GM19240 (cell line): ENCODE data around the gene DLG2.
"Not testable (repeated sequence)": the region's sequence is repeated elsewhere in the genome, so short reads cannot be mapped to it uniquely, and the experiment has no call there.

Experiments
- DNase-seq: peaks from one replicate; pipeline ENCODE4 v3.0.0; 2011; ENCODE audit warnings: low spot score; ENCODE audit not compliant: insufficient read length

Gene DLG2

DNA sequence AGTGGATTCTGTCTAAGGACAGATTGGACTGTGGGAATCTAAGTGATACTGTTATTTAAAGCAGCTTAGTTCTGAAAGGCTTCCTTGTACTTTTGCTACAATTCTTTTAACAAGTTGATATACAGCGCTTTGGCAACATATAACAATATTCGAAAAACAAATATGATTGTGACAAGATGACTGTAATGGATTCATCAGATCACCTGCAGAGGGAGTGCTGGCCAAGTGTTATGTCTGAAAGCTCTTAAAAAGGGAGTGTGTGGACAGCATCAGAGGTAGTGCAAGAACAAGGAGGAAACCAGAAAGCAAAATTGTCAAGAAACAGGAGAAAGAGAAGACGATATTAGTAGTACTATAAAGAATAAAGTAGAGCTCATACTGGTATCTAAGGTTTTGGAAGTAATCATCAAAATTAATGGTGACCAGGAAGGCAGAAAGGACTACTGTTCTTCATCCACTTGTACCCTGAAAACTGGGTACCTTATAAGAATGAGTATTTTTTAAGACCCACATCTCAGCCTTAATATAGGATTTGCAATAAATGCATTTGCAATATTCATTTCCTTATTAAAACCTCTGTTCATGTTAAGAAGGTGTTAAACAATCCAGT is 1229.0 kb downstream of the DLG2 start:
- no peak for DNase-seq

- DNase-seq = no peak
Observed at GRCh38 chr11:84396521-84396920, 1230.6 kb downstream of the DLG2 start.

DNA sequence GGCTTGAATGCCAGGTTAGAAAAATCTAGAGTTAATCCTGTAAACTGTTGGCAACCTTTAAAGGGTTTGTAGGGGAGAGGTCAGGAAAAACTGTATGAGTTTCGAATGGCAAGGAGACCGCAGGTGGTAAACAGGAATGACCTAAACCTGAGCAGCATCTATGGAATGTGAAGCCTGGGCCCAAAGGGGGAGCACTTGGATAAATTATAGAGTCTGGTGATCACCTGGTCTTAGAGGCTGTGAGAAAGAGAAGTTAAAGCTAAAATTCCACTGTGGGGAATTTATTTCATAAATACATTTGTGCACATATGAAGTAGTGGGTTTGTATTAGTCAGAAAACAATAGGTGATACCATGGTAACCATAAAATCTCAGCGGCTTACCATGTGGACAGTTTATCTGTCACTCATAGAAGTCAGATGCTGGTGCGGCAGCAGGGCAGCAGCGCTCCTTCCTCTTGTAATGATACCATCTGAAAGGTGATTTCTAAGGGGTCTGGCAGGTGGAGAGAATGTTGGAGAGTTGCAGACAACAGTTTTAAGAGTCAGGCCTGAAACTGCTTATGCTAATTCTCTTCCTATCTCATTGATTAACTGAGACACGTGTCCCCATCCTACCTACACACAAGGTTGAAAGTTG is 1236.6 kb downstream of the DLG2 start:
- no peak for DNase-seq

DNA sequence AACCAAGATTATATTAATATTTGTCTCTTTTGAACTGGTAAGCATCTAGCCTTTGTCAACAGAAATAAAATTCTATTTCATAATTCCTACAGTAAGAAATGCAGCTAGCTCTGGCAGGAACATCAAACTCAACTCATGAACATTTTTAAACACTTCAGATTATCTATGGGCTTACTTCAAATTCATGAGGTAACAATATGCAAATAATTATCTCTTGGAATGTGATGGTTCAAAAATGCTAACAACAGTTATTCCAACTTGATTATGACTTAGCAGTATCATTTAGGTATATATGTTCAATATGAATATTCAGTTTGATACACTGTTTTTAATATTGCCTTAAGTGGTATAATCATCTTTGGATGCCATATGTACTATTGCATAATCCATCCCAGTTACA is 1237.4 kb downstream of the DLG2 start:
- DNase-seq = no peak

DNA sequence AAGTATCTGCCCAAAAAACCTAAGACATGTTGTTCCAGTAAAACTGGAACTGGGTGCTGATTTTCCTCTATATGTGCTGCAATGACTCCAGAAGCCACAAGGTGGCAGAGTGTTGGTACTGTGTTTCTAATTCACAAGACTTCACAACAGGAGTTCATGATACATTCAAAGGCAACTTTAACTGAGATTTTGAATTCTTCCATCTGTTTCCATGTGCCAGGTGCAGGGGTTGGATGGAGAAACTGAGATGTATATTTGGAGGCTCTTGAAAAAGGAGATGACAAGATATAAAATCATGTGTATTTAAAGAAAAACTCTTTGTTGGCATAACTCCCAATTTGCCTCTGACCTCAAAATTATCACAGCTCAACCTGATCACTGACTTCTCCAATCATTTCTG is 1242.4 kb downstream of the DLG2 start:
- peak; percentile 1 for DNase-seq

- no peak for DNase-seq
Observed at GRCh38 chr11:84383576-84383975, 1243.6 kb downstream of the DLG2 start.

DNA sequence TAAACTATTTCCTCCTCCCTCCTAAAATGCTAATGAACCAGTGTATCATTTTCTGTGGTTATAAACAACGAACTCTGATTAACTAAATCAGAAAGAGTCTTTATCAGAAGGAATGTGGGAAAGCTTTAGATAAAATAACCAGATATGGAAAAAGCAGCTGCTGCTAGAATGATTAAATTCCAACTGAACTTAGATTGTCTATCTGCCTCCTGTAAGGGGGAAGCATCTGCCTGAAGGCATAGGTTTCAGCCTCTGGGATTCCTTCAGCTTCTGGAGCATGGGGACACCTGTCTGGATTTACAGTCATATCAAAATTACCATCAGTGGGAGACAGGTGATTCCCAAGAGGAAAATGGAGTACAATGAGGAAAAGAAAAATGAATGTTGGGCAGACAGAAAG is 1245.5 kb downstream of the DLG2 start:
- DNase-seq = no peak

GRCh38 chr11:84372381-84372950 is 1254.7 kb downstream of the DLG2 start:
- no peak for DNase-seq

DNA sequence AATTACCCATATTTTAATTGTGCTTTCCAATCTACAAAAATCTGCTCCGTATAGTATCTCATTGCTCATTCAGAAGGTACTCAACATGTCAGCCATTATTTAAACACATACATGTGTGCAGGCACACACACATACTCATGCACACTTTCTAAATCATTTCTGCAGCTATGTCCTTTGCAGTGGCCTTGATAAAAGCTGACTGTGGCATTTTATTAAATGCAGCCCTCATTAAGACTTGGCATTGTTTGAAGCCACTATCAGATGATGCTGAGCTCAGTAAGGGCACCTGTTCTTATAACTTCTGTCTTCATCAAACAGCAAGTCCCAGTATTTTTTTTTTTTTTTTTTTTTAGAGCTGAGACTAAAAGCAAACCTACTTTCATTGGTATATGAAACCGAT is 1269.1 kb downstream of the DLG2 start:
- no peak for DNase-seq

DNA sequence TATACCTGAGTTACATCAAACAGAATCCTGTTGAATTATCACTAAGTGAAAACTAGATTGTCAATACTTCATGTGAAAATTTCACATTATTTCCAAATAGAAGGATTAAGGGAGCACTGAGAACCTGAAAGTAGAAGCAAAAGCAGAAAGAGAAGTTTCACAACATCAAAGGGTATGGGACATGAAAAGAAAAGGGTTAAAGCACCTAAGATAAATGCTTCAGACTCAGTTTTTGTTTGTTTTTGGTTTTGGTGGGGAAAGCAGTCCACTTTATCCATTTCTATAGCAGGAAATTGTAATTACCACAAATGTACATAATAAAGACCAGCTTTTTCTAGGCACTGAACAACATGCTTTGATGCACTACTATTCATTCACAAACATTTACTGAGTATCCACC is 1271.2 kb downstream of the DLG2 start:
- DNase-seq = no peak

DNA sequence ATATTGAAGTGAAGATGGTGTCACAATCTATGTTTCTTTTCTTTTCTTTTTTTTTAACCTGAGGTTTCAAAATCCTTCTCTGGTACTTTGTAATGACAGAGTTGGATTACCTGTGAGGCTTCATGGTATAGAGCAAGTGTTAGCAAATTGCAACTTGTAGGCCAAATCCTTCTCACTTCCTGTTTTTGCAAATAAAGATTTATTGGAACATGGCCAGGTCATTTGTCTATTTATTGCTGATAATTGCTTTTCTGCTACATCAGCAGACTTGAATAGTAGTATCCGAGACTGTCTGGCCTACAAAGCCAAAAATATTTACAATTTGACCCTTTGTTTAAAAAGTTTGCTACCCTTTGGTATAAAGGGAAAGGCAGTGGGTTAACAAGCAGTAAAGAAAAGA is 1281.5 kb downstream of the DLG2 start:
- no peak for DNase-seq

DNA sequence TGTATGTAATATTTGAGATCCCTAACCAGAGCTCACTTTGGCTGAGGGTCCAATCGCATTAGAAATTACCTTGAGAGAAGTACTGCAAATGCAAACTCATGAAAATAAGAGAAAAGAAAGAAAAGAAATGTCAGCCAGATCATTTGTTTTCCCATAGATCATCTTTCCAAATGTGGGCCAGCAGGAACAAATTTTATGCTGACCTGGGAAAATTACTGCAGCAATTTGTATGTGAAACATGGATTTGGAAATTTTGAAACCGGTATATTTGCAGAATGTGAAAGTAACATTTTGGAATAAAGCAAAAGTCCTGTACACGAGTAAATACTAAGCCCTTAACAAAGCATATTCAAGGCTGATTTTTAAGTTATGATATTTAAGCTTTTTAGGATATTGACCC is 1282.1 kb downstream of the DLG2 start:
- no peak for DNase-seq

DNA sequence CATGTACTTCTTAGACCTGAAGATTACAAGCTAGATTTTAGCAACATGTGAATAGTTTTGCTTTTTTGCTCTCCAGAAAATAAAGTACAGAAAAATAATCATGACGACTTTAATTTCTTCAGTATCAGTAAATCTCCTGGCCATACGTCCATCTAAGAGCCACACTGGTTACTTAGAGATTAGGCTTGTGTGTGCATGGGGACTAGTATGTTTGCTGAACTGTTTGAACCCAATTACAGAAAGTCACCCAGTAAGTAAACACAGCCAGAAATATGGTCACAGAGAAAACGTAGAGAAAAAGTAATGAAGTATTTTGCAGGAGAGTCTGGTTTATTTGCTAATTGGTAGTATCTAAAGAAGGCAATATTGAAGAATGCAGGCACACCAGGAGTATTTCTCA is 1287.3 kb downstream of the DLG2 start:
- DNase-seq = no peak

GRCh38 chr11:84333221-84333620 is 1293.9 kb downstream of the DLG2 start:
- no peak for DNase-seq

DNA sequence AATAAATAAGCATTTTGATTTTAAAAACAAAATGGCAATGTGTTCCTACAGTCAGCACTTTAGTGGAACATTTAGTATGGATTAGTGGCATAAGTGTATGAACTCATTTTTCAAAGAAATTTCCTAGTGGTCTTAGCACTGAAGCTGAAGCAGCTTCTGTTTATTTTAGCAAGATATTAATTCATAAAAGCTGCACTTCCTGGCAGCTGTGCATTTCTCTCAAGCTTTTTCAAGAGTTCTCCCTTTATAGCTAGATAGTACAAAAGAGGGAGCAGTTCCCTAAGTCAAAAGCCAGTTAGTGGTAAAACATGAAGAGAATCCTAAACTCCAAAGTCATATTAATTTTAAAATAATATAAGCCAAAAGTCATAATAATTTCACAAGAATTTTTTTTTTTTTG is 1304.9 kb downstream of the DLG2 start:
- no peak for DNase-seq

DNA sequence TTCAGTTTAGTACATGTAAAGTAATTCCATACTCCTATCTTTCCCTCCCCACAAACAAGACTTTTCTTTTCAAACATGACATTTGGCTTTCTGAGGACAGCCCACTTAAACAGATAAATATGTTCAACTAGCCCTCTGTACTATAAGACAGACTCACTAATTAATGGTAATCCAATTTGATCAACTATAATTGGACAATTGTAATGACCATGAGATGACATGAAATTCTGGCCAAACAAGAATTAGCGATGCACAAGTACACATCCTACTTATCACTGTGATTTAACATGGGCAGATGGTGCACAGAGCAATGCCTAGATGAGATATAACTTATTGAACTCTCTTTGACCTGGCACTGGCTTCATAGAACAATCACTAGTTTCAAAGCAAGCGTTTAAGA is 1307.3 kb downstream of the DLG2 start:
- no peak for DNase-seq

- no peak for DNase-seq
Observed at GRCh38 chr11:84316866-84317555, 1310.1 kb downstream of the DLG2 start.

DNA sequence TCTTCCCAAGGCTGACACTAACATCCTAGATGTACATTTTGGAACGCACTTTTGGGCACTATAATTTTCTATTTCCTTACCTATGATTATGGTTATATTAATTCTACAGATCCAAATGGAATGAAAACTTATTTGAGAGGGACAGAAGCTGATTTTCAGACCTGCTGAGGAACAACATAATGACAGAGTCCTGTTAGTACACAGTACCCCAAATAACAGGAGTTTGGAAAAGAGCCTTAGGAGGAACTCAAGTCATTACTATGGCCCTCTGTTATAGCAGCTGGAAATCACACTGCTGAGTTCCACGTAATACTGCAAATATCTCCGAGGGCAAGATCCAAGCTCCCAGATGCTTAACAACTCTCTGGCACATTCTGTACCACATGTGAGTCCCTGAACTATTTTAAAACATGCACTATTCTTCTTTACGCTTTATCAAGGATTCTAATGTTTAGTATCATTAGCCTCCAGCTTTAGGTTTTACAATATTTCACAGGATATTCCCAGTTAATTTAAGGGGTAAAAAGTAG is 1313.2 kb downstream of the DLG2 start:
- no peak for DNase-seq

- no peak for DNase-seq
Observed at GRCh38 chr11:84310268-84310667, 1316.9 kb downstream of the DLG2 start.

DNA sequence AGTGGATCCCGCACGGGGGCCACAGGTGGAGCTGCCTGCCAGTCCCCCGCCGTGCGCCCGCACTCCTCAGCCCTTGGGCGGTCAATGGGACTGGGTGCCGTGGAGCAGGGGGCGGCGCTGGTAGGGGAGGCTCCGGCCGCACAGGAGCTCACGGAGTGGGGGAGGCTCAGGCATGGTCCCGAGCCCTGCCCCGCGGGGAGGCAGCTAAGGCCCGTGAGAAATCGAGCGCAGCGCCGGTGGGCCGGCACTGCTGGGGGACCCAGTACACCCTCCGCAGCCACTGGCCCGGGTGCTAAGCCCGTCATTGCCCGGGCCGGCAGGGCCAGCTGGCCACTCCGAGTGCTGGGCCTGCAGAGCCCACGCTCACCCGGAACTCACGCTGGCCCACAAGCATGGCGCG is 1318.7 kb downstream of the DLG2 start:
- DNase-seq = not testable (repeated sequence)

DNA sequence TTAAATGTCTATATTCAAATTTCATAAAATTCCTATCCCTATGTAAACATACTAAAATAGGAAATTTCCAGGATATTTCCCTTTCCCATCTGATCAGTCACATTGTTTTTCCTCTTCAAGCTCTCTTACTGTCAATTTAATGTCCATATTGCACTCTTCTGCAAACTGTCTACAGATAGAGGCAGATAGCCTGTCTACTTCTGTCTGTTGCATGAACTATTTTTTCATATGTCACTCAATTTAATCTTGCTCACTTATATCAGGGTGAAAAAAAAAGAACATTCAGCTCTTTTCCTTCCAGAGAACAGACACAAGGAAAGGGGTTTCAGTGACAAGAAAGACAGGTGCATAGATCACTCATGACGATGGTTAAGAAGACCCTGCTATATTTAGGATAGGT is 1327.1 kb downstream of the DLG2 start:
- DNase-seq = no peak

DNA sequence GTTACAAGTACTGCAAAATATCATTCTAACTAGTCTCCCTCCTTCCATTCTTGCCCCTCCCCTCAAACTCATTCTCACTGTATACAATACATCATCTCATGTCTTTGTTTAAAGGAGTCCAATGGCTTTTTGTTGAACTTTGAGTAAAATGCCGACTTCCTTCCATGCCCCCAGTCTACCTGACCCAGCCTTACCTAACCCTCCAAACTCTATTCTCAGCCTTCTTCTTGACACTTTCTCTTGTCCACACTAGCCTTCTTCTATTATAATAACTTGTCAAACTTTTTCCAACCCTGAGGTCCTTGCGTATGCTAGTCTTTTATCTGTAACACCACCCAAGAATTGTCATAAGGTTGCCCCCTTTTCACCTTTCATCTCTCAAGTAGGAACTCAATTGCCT is 1329.6 kb downstream of the DLG2 start:
- DNase-seq = no peak
